ENCODE results near the gene STARD9. TPM values are rescaled to one million over a fixed set of nuclear protein-coding genes. Genes with fewer than 3 reads are reported as not detected.

Gene STARD9
- total and polyA plus RNA-seq, 9 of the 15 experiments (the other 6 are each of a cell fraction or from before 2014, with no cell fraction given), result 0.45 to 6.0 (median 3.6) TPM

GRCh38 chr15:42575188-42576039, at the start of gene STARD9 (continued):
- no peak for TF ChIP-seq ZNF395 (CRISPR knock-in tag; IDR thresholded peaks at IDR 0.05)
- TF ChIP-seq CREB3L1 (IDR thresholded peaks at IDR 0.05; ENCODE audit: borderline replicate concordance, low read depth), result 0 out of 2 replicates have a peak, but pooled peaks have one; percentile 60
- TF ChIP-seq ZNF354B (CRISPR knock-in tag; IDR thresholded peaks at IDR 0.05), result no peak
- peak; percentile 88 for TF ChIP-seq HMGN3 (IDR thresholded peaks at IDR 0.05; ENCODE audit: borderline replicate concordance, extremely low read depth, insufficient read length, low read depth, low read length)
- TF ChIP-seq BMI1 (IDR thresholded peaks at IDR 0.05; ENCODE audit: low read length), result no peak
- TF ChIP-seq MTA1 (IDR thresholded peaks at IDR 0.05; ENCODE audit: borderline replicate concordance), result no peak
- peak; percentile 91 for TF ChIP-seq VEZF1 (CRISPR knock-in tag; IDR thresholded peaks at IDR 0.05)
- no peak for TF ChIP-seq PHTF2 (CRISPR knock-in tag; IDR thresholded peaks at IDR 0.05)
- no peak for TF ChIP-seq ZFP30 (CRISPR knock-in tag; IDR thresholded peaks at IDR 0.05; ENCODE audit: borderline replicate concordance)
- TF ChIP-seq SIN3A (IDR thresholded peaks at IDR 0.05; ENCODE audit: borderline replicate concordance in 2 of 2, control insufficient read depth in 1 of 2, low read depth in 2 of 2, low read length in 2 of 2), result no peak
- peak; percentile 74 for TF ChIP-seq HES1 (IDR thresholded peaks at IDR 0.05; ENCODE audit: low read depth)
- TF ChIP-seq E2F1 (CRISPR knock-in tag; IDR thresholded peaks at IDR 0.05), result peak; percentile 61; the same call in 1 of the 2 replicates
- TF ChIP-seq NFIC (IDR thresholded peaks at IDR 0.05), result peak; percentile 99
- TF ChIP-seq ZNF699 (CRISPR knock-in tag; IDR thresholded peaks at IDR 0.05; ENCODE audit: insufficient replicate concordance), result no peak
- no peak for TF ChIP-seq HSF4 (CRISPR knock-in tag; IDR thresholded peaks at IDR 0.05; ENCODE audit: borderline replicate concordance)
- TF ChIP-seq ZNF830 (CRISPR knock-in tag; IDR thresholded peaks at IDR 0.05), result no peak
- TF ChIP-seq NRF1 (conservative IDR thresholded peaks at IDR 0.05 in 1 of 2, IDR thresholded peaks at IDR 0.05 in 1 of 2), result peak; percentile 94 to 95
- no peak for TF ChIP-seq ZNF316 (IDR thresholded peaks at IDR 0.05)
- TF ChIP-seq RBM22 (IDR thresholded peaks at IDR 0.05; ENCODE audit: low read depth, low read length, poor library complexity, severe bottlenecking), result no peak
- peak; percentile 58; the same call in 1 of the 2 replicates for TF ChIP-seq POLR2H (tag; IDR thresholded peaks at IDR 0.05; ENCODE audit: low read depth)
